GM18508 (cell line): ENCODE data around the gene GPRC5C.

Source experiments
- ATAC-seq: cut with Tn5 transposase; IDR thresholded peaks from one replicate; pipeline ENCODE4 v1.9.1; 2021; ENCODE audit warnings: moderate number of reproducible peaks; ENCODE audit not compliant: insufficient read depth, unreplicated experiment

Gene GPRC5C

GRCh38 chr17:74449773-74450172 lies 17.9 kb downstream of the GPRC5C start:
- ATAC-seq, result no peak

GRCh38 chr17:74450231-74450630 lies 18.3 kb downstream of the GPRC5C start:
- ATAC-seq, result no peak

GRCh38 chr17:74450925-74451403 lies 19.1 kb downstream of the GPRC5C start:
- ATAC-seq, result no peak

- no peak for ATAC-seq
Measured at GRCh38 chr17:74451557-74451956, 19.7 kb downstream of the GPRC5C start.

GRCh38 chr17:74452033-74452840 lies 20.3 kb downstream of the GPRC5C start:
- ATAC-seq, result no peak

GRCh38 chr17:74452841-74453661 lies 21.2 kb downstream of the GPRC5C start:
- ATAC-seq, result no peak

- no peak for ATAC-seq
Measured at GRCh38 chr17:74453665-74454196, 21.8 kb downstream of the GPRC5C start.

- ATAC-seq, result no peak
Measured at GRCh38 chr17:74454197-74455024, 22.5 kb downstream of the GPRC5C start.

GRCh38 chr17:74455025-74455545 lies 23.2 kb downstream of the GPRC5C start:
- ATAC-seq, result no peak

- no peak for ATAC-seq
Measured at GRCh38 chr17:74455821-74456220, 23.9 kb downstream of the GPRC5C start.

GRCh38 chr17:74457146-74457819 lies 25.4 kb downstream of the GPRC5C start:
- ATAC-seq, result no peak

GRCh38 chr17:74457820-74458166 lies 25.9 kb downstream of the GPRC5C start:
- ATAC-seq, result no peak

- no peak for ATAC-seq
Measured at GRCh38 chr17:74458835-74459234, 26.9 kb downstream of the GPRC5C start.

GRCh38 chr17:74459622-74460021 lies 27.7 kb downstream of the GPRC5C start:
- ATAC-seq, result no peak

- no peak for ATAC-seq
Measured at GRCh38 chr17:74460241-74460640, 28.4 kb downstream of the GPRC5C start.

GRCh38 chr17:74460996-74461395 lies 29.1 kb downstream of the GPRC5C start:
- ATAC-seq, result no peak

GRCh38 chr17:74461611-74462010 lies 29.7 kb downstream of the GPRC5C start:
- ATAC-seq, result no peak

GRCh38 chr17:74464730-74465377 lies 33.0 kb downstream of the GPRC5C start:
- no peak for ATAC-seq
